Measurements from ENCODE around the gene DNAJC12.
"Not testable (repeated sequence)": the region's sequence is repeated elsewhere in the genome, so short reads cannot be mapped to it uniquely, and the experiment has no call there.

Gene DNAJC12

GRCh38 chr10:67841737-67842136 lies 3.7 kb upstream of the DNAJC12 start:
- peaks cover 6% of the 10 kb centered on the region; the same call in 1 of the 2 replicates for H3K9me3 ChIP-seq (ENCODE audit: low read length)

GRCh38 chr10:67839951-67840350 lies 2.0 kb upstream of the DNAJC12 start:
- Histone ChIP-seq H3K36me3 (ENCODE audit: insufficient read depth, low read length) (no peaks in the 10 kb centered on the region), H4K20me1 (ENCODE audit: insufficient read depth, low read length) (no peaks in the 10 kb centered on the region), H3F3A (ENCODE audit: insufficient read depth, low read length) (no peaks in the 10 kb centered on the region), H3K27ac (ENCODE audit: low read depth, low read length, poor library complexity, severe bottlenecking) (no peak overlapping the region), H3K4me3 (ENCODE audit: low read depth, low read length, poor library complexity, severe bottlenecking) (no peak overlapping the region), H3K9me2 (ENCODE audit: low read depth, low read length) (no peaks in the 10 kb centered on the region), H3K4me1 (ENCODE audit: insufficient read depth, low read length, severe bottlenecking) (peaks cover 20% of the 10 kb centered on the region), H2AFZ (ENCODE audit: low read length) (no peak overlapping the region), H3K9me3 (ENCODE audit: low read length) (peaks cover 6% of the 10 kb centered on the region; the same call in 1 of the 2 replicates), H3K4me2 (ENCODE audit: low read length) (no peak overlapping the region), H3K9ac (ENCODE audit: low read length) (no peak overlapping the region), H3K27me3 (ENCODE audit: insufficient read depth, low read length) (no peaks in the 10 kb centered on the region), H3K79me2 (ENCODE audit: insufficient read depth, low read length) (peaks cover 10% of the 10 kb centered on the region)
- TF ChIP-seq EZH2 (IDR thresholded peaks at IDR 0.05; ENCODE audit: borderline replicate concordance, low read length) = no peak
- no peak for TF ChIP-seq CTCF (IDR thresholded peaks at IDR 0.05; ENCODE audit: low read length)

More at GRCh38 chr10:67841737-67842136, 3.7 kb upstream of the DNAJC12 start:
- TF ChIP-seq EZH2 (IDR thresholded peaks at IDR 0.05; ENCODE audit: borderline replicate concordance, low read length) (no peak), CTCF (IDR thresholded peaks at IDR 0.05; ENCODE audit: low read length) (no peak)
- Histone ChIP-seq H3K4me3 (ENCODE audit: low read depth, low read length, poor library complexity, severe bottlenecking) (no peak overlapping the region), H3K36me3 (ENCODE audit: insufficient read depth, low read length) (no peaks in the 10 kb centered on the region), H2AFZ (ENCODE audit: low read length) (no peak overlapping the region), H4K20me1 (ENCODE audit: insufficient read depth, low read length) (no peaks in the 10 kb centered on the region), H3F3A (ENCODE audit: insufficient read depth, low read length) (no peaks in the 10 kb centered on the region), H3K4me2 (ENCODE audit: low read length) (no peak overlapping the region), H3K9ac (ENCODE audit: low read length) (no peak overlapping the region), H3K79me2 (ENCODE audit: insufficient read depth, low read length) (peaks cover 10% of the 10 kb centered on the region), H3K9me2 (ENCODE audit: low read depth, low read length) (no peaks in the 10 kb centered on the region), H3K27me3 (ENCODE audit: insufficient read depth, low read length) (no peaks in the 10 kb centered on the region), H3K4me1 (ENCODE audit: insufficient read depth, low read length, severe bottlenecking) (peaks cover 5% of the 10 kb centered on the region), H3K27ac (ENCODE audit: low read depth, low read length, poor library complexity, severe bottlenecking) (no peak overlapping the region)

GRCh38 chr10:67839511-67839910 lies 1.5 kb upstream of the DNAJC12 start:
- H4K20me1 ChIP-seq (ENCODE audit: insufficient read depth, low read length); H3K9me2 ChIP-seq (ENCODE audit: low read depth, low read length); H3K4me3 ChIP-seq (ENCODE audit: low read depth, low read length, poor library complexity, severe bottlenecking); H3K9me3 ChIP-seq (ENCODE audit: low read length); H3F3A ChIP-seq (ENCODE audit: insufficient read depth, low read length); H3K27me3 ChIP-seq (ENCODE audit: insufficient read depth, low read length); H3K36me3 ChIP-seq (ENCODE audit: insufficient read depth, low read length); H3K9ac ChIP-seq (ENCODE audit: low read length); H3K4me2 ChIP-seq (ENCODE audit: low read length); H3K27ac ChIP-seq (ENCODE audit: low read depth, low read length, poor library complexity, severe bottlenecking): not testable (repeated sequence)
- Histone ChIP-seq H3K79me2 (ENCODE audit: insufficient read depth, low read length) (peaks cover 10% of the 10 kb centered on the region), H2AFZ (ENCODE audit: low read length) (0 out of 2 replicates have a peak overlapping the region, but pooled peaks have one; percentile 23), H3K4me1 (ENCODE audit: insufficient read depth, low read length, severe bottlenecking) (peaks cover 24% of the 10 kb centered on the region)

- TF ChIP-seq CTCF (IDR thresholded peaks at IDR 0.05; ENCODE audit: low read length) (no peak), EZH2 (IDR thresholded peaks at IDR 0.05; ENCODE audit: borderline replicate concordance, low read length) (no peak)
- H3K4me1 ChIP-seq (ENCODE audit: insufficient read depth, low read length, severe bottlenecking) = peaks cover 25% of the 10 kb centered on the region
- H3K27me3 ChIP-seq (ENCODE audit: insufficient read depth, low read length) = no peaks in the 10 kb centered on the region
- peak overlapping the region; percentile 71 for H3K4me3 ChIP-seq (ENCODE audit: low read depth, low read length, poor library complexity, severe bottlenecking)
- peaks cover 6% of the 10 kb centered on the region; the same call in 1 of the 2 replicates for H3K9me3 ChIP-seq (ENCODE audit: low read length)
- peak overlapping the region; percentile 91 for H3K4me2 ChIP-seq (ENCODE audit: low read length)
- no peak overlapping the region for H3K27ac ChIP-seq (ENCODE audit: low read depth, low read length, poor library complexity, severe bottlenecking)
- H3K9me2 ChIP-seq (ENCODE audit: low read depth, low read length) = no peaks in the 10 kb centered on the region
- H4K20me1 ChIP-seq (ENCODE audit: insufficient read depth, low read length) = no peaks in the 10 kb centered on the region
- 0 out of 2 replicates have a peak overlapping the region, but pooled peaks have one; percentile 76 for H2AFZ ChIP-seq (ENCODE audit: low read length)
- H3K79me2 ChIP-seq (ENCODE audit: insufficient read depth, low read length) = peaks cover 10% of the 10 kb centered on the region
- H3K36me3 ChIP-seq (ENCODE audit: insufficient read depth, low read length) = no peaks in the 10 kb centered on the region
- no peaks in the 10 kb centered on the region for H3F3A ChIP-seq (ENCODE audit: insufficient read depth, low read length)
- peak overlapping the region; percentile 73 for H3K9ac ChIP-seq (ENCODE audit: low read length)
These were observed 1.0 kb downstream of the DNAJC12 start for GRCh38 chr10:67836972-67837371.

Measured in OCI-LY1 (cell line).